ENCODE measurements around the gene TXNDC5.

- TF ChIP-seq CTCF (conservative IDR thresholded peaks at IDR 0.05; ENCODE audit: low read length) (no peak), EZH2phosphoT487 (IDR thresholded peaks at IDR 0.05; ENCODE audit: borderline replicate concordance, low read depth, low read length) (no peak)
These were observed 15.5 kb downstream of the TXNDC5 start for GRCh38 chr6:7895125-7895423.

Measured in OCI-LY7 (cell line).